HepG2 (cell line): ENCODE measurements around the gene CHN2. TPM values are rescaled to one million over a fixed set of nuclear protein-coding genes. Genes with fewer than 3 reads are reported as not detected.

ENCODE experiments used
- FOXO1 ChIP-seq: sonication (generic); formaldehyde crosslinking; IDR thresholded peaks from 2 replicates; pipeline ENCODE4 v1.4.0; 2020; ENCODE audit warnings: missing genetic modification reagents
- FOXP1 ChIP-seq, 2 experiments: fragments of 450-650 bp in 1 of 2; IDR thresholded peaks; 2 replicates each; pipeline ENCODE4 v1.6.1; 2017 to 2018; ENCODE audit warnings: antibody characterized with exemption in 1 of 2
- GATAD2A ChIP-seq: IDR thresholded peaks from 2 replicates; pipeline ENCODE4 v1.6.1; 2016
- KDM4B ChIP-seq: sonication (generic); formaldehyde crosslinking; IDR thresholded peaks from 2 replicates; pipeline ENCODE4 v1.4.0; 2020; ENCODE audit warnings: missing genetic modification reagents
- RXRB ChIP-seq: IDR thresholded peaks from 2 replicates; pipeline ENCODE4 v1.6.1; 2016; ENCODE audit warnings: borderline replicate concordance, missing genetic modification reagents, missing compliant biosample characterization
- ZBTB7B ChIP-seq: sonication (generic); formaldehyde crosslinking; IDR thresholded peaks from 2 replicates; pipeline ENCODE4 v1.4.0; 2020; ENCODE audit warnings: missing genetic modification reagents
- ZFP36L1 ChIP-seq: sonication (generic); formaldehyde crosslinking; IDR thresholded peaks from 2 replicates; pipeline ENCODE4 v1.8.0; 2022; ENCODE audit warnings: mild to moderate bottlenecking, missing genetic modification reagents, moderate library complexity
- polyA plus RNA-seq, 8 experiments: library from polyadenylated mRNA; depleted of rRNA in 3 of 8; stranded (reverse) in 7 of 8; unstranded in 1 of 8; fragments of >200 nt; fragmentation: Illumina TruSeq in 4 of 8; extraction: Trizol in 4 of 8; gene quantifications; 2 replicates each; pipeline versions ENCODE4 v1.2.1 to v1.2.3, GENCODE V29; 2011 to 2016; ENCODE audit warnings: low read depth in 4 of 8, missing spikeins in 1 of 8, mixed read lengths in 1 of 8; ENCODE audit not compliant: insufficient read depth in 1 of 8
- total RNA-seq, 5 experiments: library from RNA; depleted of rRNA; stranded (reverse); fragments of >200 nt; fragmentation: Illumina TruSeq; extraction: Trizol; gene quantifications; 2 replicates each; pipeline ENCODE4 v1.2.3, GENCODE V29; 2016; ENCODE audit warnings: low read depth in 1 of 5
- TF ChIP-seq, protein P1 (sequence below): sonication (generic); formaldehyde crosslinking; IDR thresholded peaks from 2 replicates; pipeline ENCODE4 v1.5.0; 2020; ENCODE audit warnings: mild to moderate bottlenecking, missing genetic modification reagents, borderline replicate concordance
- TF ChIP-seq, protein P2 (sequence below): sonication (generic); formaldehyde crosslinking; IDR thresholded peaks from 2 replicates; pipeline ENCODE4 v1.5.0; 2020; ENCODE audit warnings: missing genetic modification reagents
- TF ChIP-seq, protein P3 (sequence below): sonication (generic); formaldehyde crosslinking; IDR thresholded peaks from 2 replicates; pipeline ENCODE4 v1.4.0; 2020; ENCODE audit warnings: missing genetic modification reagents, borderline replicate concordance

CHN2 gene
- total and polyA plus RNA-seq, 2 of the 13 experiments (the other 11 are each of a cell fraction or from before 2014, with no cell fraction given), result 23.5 to 30.5 TPM

- TF ChIP-seq, protein P1, sequence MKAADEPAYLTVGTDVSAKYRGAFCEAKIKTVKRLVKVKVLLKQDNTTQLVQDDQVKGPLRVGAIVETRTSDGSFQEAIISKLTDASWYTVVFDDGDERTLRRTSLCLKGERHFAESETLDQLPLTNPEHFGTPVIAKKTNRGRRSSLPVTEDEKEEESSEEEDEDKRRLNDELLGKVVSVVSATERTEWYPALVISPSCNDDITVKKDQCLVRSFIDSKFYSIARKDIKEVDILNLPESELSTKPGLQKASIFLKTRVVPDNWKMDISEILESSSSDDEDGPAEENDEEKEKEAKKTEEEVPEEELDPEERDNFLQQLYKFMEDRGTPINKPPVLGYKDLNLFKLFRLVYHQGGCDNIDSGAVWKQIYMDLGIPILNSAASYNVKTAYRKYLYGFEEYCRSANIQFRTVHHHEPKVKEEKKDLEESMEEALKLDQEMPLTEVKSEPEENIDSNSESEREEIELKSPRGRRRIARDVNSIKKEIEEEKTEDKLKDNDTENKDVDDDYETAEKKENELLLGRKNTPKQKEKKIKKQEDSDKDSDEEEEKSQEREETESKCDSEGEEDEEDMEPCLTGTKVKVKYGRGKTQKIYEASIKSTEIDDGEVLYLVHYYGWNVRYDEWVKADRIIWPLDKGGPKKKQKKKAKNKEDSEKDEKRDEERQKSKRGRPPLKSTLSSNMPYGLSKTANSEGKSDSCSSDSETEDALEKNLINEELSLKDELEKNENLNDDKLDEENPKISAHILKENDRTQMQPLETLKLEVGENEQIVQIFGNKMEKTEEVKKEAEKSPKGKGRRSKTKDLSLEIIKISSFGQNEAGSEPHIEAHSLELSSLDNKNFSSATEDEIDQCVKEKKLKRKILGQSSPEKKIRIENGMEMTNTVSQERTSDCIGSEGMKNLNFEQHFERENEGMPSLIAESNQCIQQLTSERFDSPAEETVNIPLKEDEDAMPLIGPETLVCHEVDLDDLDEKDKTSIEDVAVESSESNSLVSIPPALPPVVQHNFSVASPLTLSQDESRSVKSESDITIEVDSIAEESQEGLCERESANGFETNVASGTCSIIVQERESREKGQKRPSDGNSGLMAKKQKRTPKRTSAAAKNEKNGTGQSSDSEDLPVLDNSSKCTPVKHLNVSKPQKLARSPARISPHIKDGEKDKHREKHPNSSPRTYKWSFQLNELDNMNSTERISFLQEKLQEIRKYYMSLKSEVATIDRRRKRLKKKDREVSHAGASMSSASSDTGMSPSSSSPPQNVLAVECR, result no peak
- TF ChIP-seq, protein P2, sequence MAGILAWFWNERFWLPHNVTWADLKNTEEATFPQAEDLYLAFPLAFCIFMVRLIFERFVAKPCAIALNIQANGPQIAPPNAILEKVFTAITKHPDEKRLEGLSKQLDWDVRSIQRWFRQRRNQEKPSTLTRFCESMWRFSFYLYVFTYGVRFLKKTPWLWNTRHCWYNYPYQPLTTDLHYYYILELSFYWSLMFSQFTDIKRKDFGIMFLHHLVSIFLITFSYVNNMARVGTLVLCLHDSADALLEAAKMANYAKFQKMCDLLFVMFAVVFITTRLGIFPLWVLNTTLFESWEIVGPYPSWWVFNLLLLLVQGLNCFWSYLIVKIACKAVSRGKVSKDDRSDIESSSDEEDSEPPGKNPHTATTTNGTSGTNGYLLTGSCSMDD (CRISPR knock-in tag), result no peak
- TF ChIP-seq, protein P3, sequence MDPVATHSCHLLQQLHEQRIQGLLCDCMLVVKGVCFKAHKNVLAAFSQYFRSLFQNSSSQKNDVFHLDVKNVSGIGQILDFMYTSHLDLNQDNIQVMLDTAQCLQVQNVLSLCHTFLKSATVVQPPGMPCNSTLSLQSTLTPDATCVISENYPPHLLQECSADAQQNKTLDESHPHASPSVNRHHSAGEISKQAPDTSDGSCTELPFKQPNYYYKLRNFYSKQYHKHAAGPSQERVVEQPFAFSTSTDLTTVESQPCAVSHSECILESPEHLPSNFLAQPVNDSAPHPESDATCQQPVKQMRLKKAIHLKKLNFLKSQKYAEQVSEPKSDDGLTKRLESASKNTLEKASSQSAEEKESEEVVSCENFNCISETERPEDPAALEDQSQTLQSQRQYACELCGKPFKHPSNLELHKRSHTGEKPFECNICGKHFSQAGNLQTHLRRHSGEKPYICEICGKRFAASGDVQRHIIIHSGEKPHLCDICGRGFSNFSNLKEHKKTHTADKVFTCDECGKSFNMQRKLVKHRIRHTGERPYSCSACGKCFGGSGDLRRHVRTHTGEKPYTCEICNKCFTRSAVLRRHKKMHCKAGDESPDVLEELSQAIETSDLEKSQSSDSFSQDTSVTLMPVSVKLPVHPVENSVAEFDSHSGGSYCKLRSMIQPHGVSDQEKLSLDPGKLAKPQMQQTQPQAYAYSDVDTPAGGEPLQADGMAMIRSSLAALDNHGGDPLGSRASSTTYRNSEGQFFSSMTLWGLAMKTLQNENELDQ (CRISPR knock-in tag), result no peak
- TF ChIP-seq FOXP1 (IDR thresholded peaks at IDR 0.05), result no peak
- peak; percentile 50; the same call in 1 of the 2 replicates for TF ChIP-seq FOXP1 (CRISPR knock-in tag; IDR thresholded peaks at IDR 0.05)
- TF ChIP-seq ZFP36L1 (CRISPR knock-in tag), result 0 out of 2 replicates have a peak, but pooled peaks have one; percentile 22
- TF ChIP-seq FOXO1 (CRISPR knock-in tag), result peak; percentile 28; the same call in 1 of the 2 replicates
- TF ChIP-seq RXRB (CRISPR knock-in tag), result peak; percentile 46
- no peak for TF ChIP-seq ZBTB7B (CRISPR knock-in tag)
- no peak for TF ChIP-seq KDM4B
- TF ChIP-seq GATAD2A (CRISPR knock-in tag), result peak; percentile 27; the same call in 1 of the 2 replicates
Measured at GRCh38 chr7:29385214-29385814, 190.7 kb downstream of the CHN2 start (continued).
